ENCODE data around the gene MYG1.

The MYG1 gene

DNA sequence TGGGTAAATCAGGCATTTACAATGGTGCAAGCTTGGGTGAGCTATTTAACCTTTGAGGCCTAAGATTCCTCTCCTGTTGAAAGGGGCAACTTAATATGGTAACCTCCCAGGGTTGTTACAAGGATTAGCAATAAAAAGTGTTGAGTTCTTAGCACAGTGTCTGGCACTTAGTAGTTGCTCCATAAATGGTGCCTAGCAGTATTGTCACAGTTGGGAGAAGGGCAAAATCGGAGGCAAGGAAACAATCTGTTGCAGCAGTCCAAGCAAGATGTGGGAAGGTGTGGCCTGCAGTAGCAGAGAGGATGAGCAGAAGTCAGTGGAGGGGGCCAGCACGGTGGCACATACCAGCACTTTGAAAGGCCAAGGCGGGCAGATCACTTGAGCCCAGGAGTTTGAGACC lies 44.0 kb downstream of the MYG1 start:
- no peak for TF ChIP-seq MAX (IDR thresholded peaks at IDR 0.05; ENCODE audit: low read depth, low read length)
- no peak for TF ChIP-seq MYC (IDR thresholded peaks at IDR 0.05; ENCODE audit: low read depth, low read length)
- no peak for TF ChIP-seq POLR2A (IDR thresholded peaks at IDR 0.05; ENCODE audit: extremely low read depth, insufficient read length)
- TF ChIP-seq, protein P1, sequence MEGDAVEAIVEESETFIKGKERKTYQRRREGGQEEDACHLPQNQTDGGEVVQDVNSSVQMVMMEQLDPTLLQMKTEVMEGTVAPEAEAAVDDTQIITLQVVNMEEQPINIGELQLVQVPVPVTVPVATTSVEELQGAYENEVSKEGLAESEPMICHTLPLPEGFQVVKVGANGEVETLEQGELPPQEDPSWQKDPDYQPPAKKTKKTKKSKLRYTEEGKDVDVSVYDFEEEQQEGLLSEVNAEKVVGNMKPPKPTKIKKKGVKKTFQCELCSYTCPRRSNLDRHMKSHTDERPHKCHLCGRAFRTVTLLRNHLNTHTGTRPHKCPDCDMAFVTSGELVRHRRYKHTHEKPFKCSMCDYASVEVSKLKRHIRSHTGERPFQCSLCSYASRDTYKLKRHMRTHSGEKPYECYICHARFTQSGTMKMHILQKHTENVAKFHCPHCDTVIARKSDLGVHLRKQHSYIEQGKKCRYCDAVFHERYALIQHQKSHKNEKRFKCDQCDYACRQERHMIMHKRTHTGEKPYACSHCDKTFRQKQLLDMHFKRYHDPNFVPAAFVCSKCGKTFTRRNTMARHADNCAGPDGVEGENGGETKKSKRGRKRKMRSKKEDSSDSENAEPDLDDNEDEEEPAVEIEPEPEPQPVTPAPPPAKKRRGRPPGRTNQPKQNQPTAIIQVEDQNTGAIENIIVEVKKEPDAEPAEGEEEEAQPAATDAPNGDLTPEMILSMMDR (IDR thresholded peaks at IDR 0.05; ENCODE audit: low read depth, low read length) = no peak
- no peak for DNase-seq (ENCODE audit: low read depth)
- H3K4me3 ChIP-seq (ENCODE audit: low read depth, low read length) = no peak overlapping the region

DNA sequence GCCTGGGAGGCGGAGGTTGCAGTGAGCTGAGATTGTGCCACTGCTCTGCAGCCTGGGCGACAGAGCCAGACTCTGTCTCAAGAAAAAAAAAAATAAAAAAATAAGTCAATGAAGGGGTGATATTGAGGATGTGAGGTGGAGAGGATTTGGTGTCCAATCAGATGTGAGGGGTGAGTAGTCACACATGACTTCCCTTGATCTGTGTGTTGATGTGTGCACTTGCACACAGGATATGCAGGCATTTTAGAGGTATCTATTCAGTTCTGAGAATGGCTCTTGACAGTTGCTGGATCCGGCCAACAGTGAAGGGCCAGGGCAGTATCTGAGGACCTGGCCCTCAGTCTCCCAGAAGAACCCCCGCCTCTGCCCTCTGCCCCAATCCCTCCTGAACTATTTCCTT lies 44.5 kb downstream of the MYG1 start:
- H3K4me3 ChIP-seq (ENCODE audit: low read depth, low read length) = no peak overlapping the region
- TF ChIP-seq, protein P1 (IDR thresholded peaks at IDR 0.05; ENCODE audit: low read depth, low read length) = no peak
- TF ChIP-seq MAX (IDR thresholded peaks at IDR 0.05; ENCODE audit: low read depth, low read length) (no peak), POLR2A (IDR thresholded peaks at IDR 0.05; ENCODE audit: extremely low read depth, insufficient read length) (no peak), MYC (IDR thresholded peaks at IDR 0.05; ENCODE audit: low read depth, low read length) (no peak)
- no peak for DNase-seq (ENCODE audit: low read depth)

DNA sequence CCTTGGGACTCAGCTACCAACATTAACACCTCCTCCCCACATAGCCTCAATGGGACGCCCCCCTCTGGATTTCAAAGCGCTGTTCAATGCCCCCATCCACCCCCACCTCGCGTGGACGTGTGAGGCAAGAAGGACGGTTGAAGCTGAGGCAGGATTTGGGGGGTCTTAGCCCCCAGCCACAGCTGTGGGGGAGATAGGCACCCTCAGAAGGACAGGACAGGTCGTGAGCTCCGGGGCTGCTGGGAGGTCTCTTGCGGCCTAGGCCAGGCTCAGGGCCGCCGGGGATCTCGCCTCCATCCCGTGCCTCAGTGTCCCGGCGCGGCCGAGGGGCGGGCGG lies 45.0 kb downstream of the MYG1 start:
- DNase-seq (ENCODE audit: low read depth) = no peak
- no peak for TF ChIP-seq MAX (IDR thresholded peaks at IDR 0.05; ENCODE audit: low read depth, low read length)
- TF ChIP-seq POLR2A (IDR thresholded peaks at IDR 0.05; ENCODE audit: extremely low read depth, insufficient read length) = no peak
- TF ChIP-seq MYC (IDR thresholded peaks at IDR 0.05; ENCODE audit: low read depth, low read length) = no peak
- TF ChIP-seq, protein P1 (IDR thresholded peaks at IDR 0.05; ENCODE audit: low read depth, low read length) = no peak
- H3K4me3 ChIP-seq (ENCODE audit: low read depth, low read length) = peak overlapping the region; percentile 30

DNA sequence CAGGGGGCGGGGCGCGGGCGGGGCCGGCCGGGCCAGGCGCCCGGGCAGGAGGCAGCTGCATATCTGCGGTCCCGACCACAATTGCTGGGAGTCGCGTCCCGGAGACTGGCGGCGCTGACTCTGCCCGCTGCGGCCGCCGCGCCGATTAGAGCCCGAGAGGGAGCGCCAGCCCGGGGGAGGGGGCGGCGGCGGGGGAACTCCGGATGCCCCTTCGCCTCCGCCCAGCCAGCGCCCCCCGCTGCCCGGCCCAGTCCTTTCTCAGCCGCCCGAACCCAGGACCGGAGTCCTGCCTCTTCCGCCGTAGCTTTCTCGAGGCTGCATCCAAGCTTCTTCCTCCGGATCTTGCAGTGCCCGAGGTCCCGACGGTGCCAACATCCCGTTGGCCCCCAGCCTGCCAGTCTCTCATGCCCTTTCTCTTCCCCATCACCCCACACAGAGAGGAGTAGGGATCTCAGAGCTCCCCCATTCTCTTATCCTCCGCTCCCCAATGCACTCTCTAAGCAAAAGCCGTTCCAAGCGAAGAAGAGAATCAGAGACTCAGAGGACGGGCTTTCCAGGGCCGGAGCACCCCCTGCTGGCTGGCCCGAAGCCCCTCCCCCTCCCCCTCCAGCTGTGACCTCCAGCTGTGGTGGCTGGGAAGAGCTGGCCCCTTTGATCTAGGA lies 45.5 kb downstream of the MYG1 start:
- TF ChIP-seq MYC (IDR thresholded peaks at IDR 0.05; ENCODE audit: low read depth, low read length) (no peak), MAX (IDR thresholded peaks at IDR 0.05; ENCODE audit: low read depth, low read length) (no peak), POLR2A (IDR thresholded peaks at IDR 0.05; ENCODE audit: extremely low read depth, insufficient read length) (no peak)
- TF ChIP-seq, protein P1 (IDR thresholded peaks at IDR 0.05; ENCODE audit: low read depth, low read length) = peak; percentile 61
- peak; percentile 83 for DNase-seq (ENCODE audit: low read depth)
- peak overlapping the region; percentile 56 for H3K4me3 ChIP-seq (ENCODE audit: low read depth, low read length)

DNA sequence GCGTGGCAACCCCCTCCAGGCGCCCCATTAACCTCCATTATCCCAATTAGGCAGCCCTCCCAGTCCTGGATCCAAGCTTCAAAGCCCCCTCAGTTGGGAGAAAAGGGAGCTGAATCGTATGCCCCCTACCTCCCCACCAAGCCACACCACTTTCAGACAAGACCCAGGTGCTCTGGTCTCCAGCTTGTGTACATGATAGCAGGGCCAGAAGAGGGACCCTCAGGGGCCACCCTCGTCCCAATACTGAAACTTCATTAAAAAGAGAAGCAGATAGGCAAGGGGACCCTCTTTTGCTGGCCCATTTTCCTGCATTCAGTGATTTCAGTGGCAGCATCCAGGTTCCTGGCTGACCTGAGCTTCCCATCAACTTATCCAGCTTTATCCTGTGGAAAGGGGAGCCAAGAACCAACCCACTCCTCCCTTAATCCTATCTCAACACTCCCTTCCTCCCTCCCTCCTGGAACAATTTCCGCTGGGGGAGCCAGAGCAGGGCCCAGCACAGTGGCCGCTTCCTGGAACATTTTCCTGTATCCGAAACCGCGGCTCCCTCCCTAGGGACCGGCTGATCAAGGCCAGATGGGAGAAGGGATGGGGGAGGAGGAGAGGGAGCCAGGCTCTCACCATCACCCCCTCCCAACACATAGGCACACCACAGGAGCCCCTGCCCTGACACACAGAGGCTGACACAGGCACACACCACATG lies 46.1 kb downstream of the MYG1 start:
- TF ChIP-seq POLR2A (IDR thresholded peaks at IDR 0.05; ENCODE audit: extremely low read depth, insufficient read length) = no peak
- TF ChIP-seq MYC (IDR thresholded peaks at IDR 0.05; ENCODE audit: low read depth, low read length) = no peak
- no peak for DNase-seq (ENCODE audit: low read depth)
- H3K4me3 ChIP-seq (ENCODE audit: low read depth, low read length) = no peak overlapping the region

DNA sequence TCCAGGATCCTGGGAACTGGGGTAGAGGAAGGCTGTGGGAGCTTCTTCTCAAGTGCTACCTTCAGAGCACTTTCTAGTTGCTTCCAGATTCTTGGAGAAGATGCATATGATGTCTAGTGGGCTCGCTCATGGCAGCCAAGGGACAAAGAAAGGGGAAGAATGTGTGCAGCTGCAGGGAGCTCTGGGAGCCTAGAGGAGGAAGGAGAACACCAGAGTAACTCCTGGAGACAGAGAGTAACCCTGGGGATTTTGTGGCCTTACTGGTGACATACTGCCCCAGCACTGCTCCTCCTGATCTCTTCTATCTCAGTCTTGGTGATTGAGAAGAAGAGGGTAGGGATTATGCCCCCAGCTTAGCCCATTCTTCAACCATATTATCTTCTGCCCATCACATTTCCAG lies 47.0 kb downstream of the MYG1 start:
- no peak for TF ChIP-seq POLR2A (IDR thresholded peaks at IDR 0.05; ENCODE audit: extremely low read depth, insufficient read length)
- no peak for TF ChIP-seq MAX (IDR thresholded peaks at IDR 0.05; ENCODE audit: low read depth, low read length)
- TF ChIP-seq, protein P1 (IDR thresholded peaks at IDR 0.05; ENCODE audit: low read depth, low read length) = no peak
- TF ChIP-seq MYC (IDR thresholded peaks at IDR 0.05; ENCODE audit: low read depth, low read length) = no peak
- H3K4me3 ChIP-seq (ENCODE audit: low read depth, low read length) = no peak overlapping the region
- DNase-seq (ENCODE audit: low read depth) = peak; percentile 63

All from NB4 (cell line).